ENCODE data around the gene SPEN. TPM values are rescaled to one million over a fixed set of nuclear protein-coding genes. Genes with fewer than 3 reads are reported as not detected.

The SPEN gene
- total RNA-seq, 4 donors from 2014 or later, result 18.8 to 104 (median 73.8) TPM

- Histone ChIP-seq H3K4me3 (no peak overlapping the region), H3K4me1 (peaks cover 0 to 5% of the 10 kb centered on the region in 2 donors), H3K36me3 (no peaks in the 10 kb centered on the region), H3K27me3 (no peaks in the 10 kb centered on the region), H3K9me3 (no peaks in the 10 kb centered on the region), H3K27ac (no peak overlapping the region)
- no peak for DNase-seq
- no peak for TF ChIP-seq POLR2A (IDR thresholded peaks at IDR 0.05)
- TF ChIP-seq CTCF (IDR thresholded peaks at IDR 0.05), result no peak
- intact Hi-C loops (cut with DNase I; ENCODE audit: low total_unique reads), result no loop called here
Observed at GRCh38 chr1:15882665-15883064, 35.2 kb downstream of the SPEN start.

GRCh38 chr1:15883326-15883725 lies 35.8 kb downstream of the SPEN start:
- H3K4me1 ChIP-seq, result peaks cover 0 to 5% of the 10 kb centered on the region in 2 donors
- no peaks in the 10 kb centered on the region for H3K27me3 ChIP-seq
- no peaks in the 10 kb centered on the region for H3K9me3 ChIP-seq
- no peak for DNase-seq
- intact Hi-C loops (cut with DNase I; ENCODE audit: low total_unique reads), result no loop called here
- H3K27ac ChIP-seq, result no peak overlapping the region
- no peak overlapping the region for H3K4me3 ChIP-seq
- TF ChIP-seq CTCF (IDR thresholded peaks at IDR 0.05) (no peak), POLR2A (IDR thresholded peaks at IDR 0.05) (no peak)
- no peaks in the 10 kb centered on the region for H3K36me3 ChIP-seq

- H3K27me3 ChIP-seq, result no peaks in the 10 kb centered on the region
- no peaks in the 10 kb centered on the region for H3K36me3 ChIP-seq
- no peaks in the 10 kb centered on the region for H3K9me3 ChIP-seq
- H3K4me1 ChIP-seq, result peaks cover 0 to 5% of the 10 kb centered on the region in 2 donors
- H3K4me3 ChIP-seq, result no peak overlapping the region
- TF ChIP-seq POLR2A (IDR thresholded peaks at IDR 0.05), result no peak
- intact Hi-C loops (cut with DNase I; ENCODE audit: low total_unique reads), result no loop called here
- peak overlapping the region; percentile 88 to 92 for H3K27ac ChIP-seq
- no peak for DNase-seq
Observed at GRCh38 chr1:15884477-15884876, 37.0 kb downstream of the SPEN start.

GRCh38 chr1:15885269-15885668 lies 37.8 kb downstream of the SPEN start:
- no peak overlapping the region for H3K4me3 ChIP-seq
- H3K27me3 ChIP-seq, result no peaks in the 10 kb centered on the region
- peak overlapping the region; percentile 88 to 92 for H3K27ac ChIP-seq
- H3K4me1 ChIP-seq, result peaks cover 0 to 5% of the 10 kb centered on the region in 2 donors
- intact Hi-C loops (cut with DNase I; ENCODE audit: low total_unique reads), result no loop called here
- H3K9me3 ChIP-seq, result no peaks in the 10 kb centered on the region
- TF ChIP-seq POLR2A (IDR thresholded peaks at IDR 0.05) (no peak), CTCF (IDR thresholded peaks at IDR 0.05) (no peak)
- no peak for DNase-seq
- H3K36me3 ChIP-seq, result no peaks in the 10 kb centered on the region

- no peaks in the 10 kb centered on the region for H3K36me3 ChIP-seq
- peak; percentile 97 to 98 for DNase-seq
- H3K27me3 ChIP-seq, result no peaks in the 10 kb centered on the region
- TF ChIP-seq POLR2A (IDR thresholded peaks at IDR 0.05), result peak in 1 of 2 donors; percentile 54
- TF ChIP-seq CTCF (IDR thresholded peaks at IDR 0.05), result peak in 3 of 4 experiments; percentile 25 to 48 (median 41)
- intact Hi-C loops (cut with DNase I; ENCODE audit: low total_unique reads), result no loop called here
- peak overlapping the region; percentile 88 to 92 for H3K27ac ChIP-seq
- H3K9me3 ChIP-seq, result no peaks in the 10 kb centered on the region
- peak overlapping the region; percentile 15 to 35 for H3K4me3 ChIP-seq
- peaks cover 0 to 5% of the 10 kb centered on the region in 2 donors for H3K4me1 ChIP-seq
Observed at GRCh38 chr1:15885701-15886610, 38.4 kb downstream of the SPEN start.

Measured in uterus (tissue), 4 donors.